ENCODE data around the gene CTAG1B.
"Not testable (repeated sequence)": the region's sequence is repeated elsewhere in the genome, so short reads cannot be mapped to it uniquely, and the experiment has no call there.

Gene CTAG1B

GRCh38 chrX:154619182-154619581 is at the start of gene CTAG1B:
CTAG1B (minus strand) TSS chrX:154619282; CDS start chrX:154619218, 64 bp downstream.
- not testable (repeated sequence) for H3K4me3 ChIP-seq (ENCODE audit: low read depth, low read length)

GRCh38 chrX:154661899-154662298 is 42.8 kb upstream of the CTAG1B start:
- H3K4me3 ChIP-seq (ENCODE audit: low read depth, low read length), result no peak overlapping the region

GRCh38 chrX:154661170-154661569 is 42.1 kb upstream of the CTAG1B start:
- H3K4me3 ChIP-seq (ENCODE audit: low read depth, low read length), result no peak overlapping the region

- no peak overlapping the region for H3K4me3 ChIP-seq (ENCODE audit: low read depth, low read length)
Measured at GRCh38 chrX:154660541-154660940, 41.5 kb upstream of the CTAG1B start.

GRCh38 chrX:154658957-154659356 is 39.9 kb upstream of the CTAG1B start:
- H3K4me3 ChIP-seq (ENCODE audit: low read depth, low read length), result no peak overlapping the region

- H3K4me3 ChIP-seq (ENCODE audit: low read depth, low read length), result no peak overlapping the region
Measured at GRCh38 chrX:154658187-154658586, 39.1 kb upstream of the CTAG1B start.

- no peak overlapping the region for H3K4me3 ChIP-seq (ENCODE audit: low read depth, low read length)
Measured at GRCh38 chrX:154657226-154657805, 38.2 kb upstream of the CTAG1B start.

GRCh38 chrX:154655786-154656185 is 36.7 kb upstream of the CTAG1B start:
- no peak overlapping the region for H3K4me3 ChIP-seq (ENCODE audit: low read depth, low read length)

GRCh38 chrX:154655346-154655745 is 36.3 kb upstream of the CTAG1B start:
- H3K4me3 ChIP-seq (ENCODE audit: low read depth, low read length), result no peak overlapping the region

- no peak overlapping the region for H3K4me3 ChIP-seq (ENCODE audit: low read depth, low read length)
Measured at GRCh38 chrX:154654925-154655324, 35.8 kb upstream of the CTAG1B start.

- H3K4me3 ChIP-seq (ENCODE audit: low read depth, low read length), result no peak overlapping the region
Measured at GRCh38 chrX:154654372-154654771, 35.3 kb upstream of the CTAG1B start.

- not testable (repeated sequence) for H3K4me3 ChIP-seq (ENCODE audit: low read depth, low read length)
Measured at GRCh38 chrX:154653413-154653812, 34.3 kb upstream of the CTAG1B start, which contains the start of gene CTAG2. CTAG2 (minus strand) TSS chrX:154653579; CDS start chrX:154653515, 64 bp downstream.

GRCh38 chrX:154653048-154653401 is 33.9 kb upstream of the CTAG1B start:
- no peak overlapping the region for H3K4me3 ChIP-seq (ENCODE audit: low read depth, low read length)

- H3K4me3 ChIP-seq (ENCODE audit: low read depth, low read length), result no peak overlapping the region
Measured at GRCh38 chrX:154652311-154653047, 33.4 kb upstream of the CTAG1B start.

- H3K4me3 ChIP-seq (ENCODE audit: low read depth, low read length), result no peak overlapping the region
Measured at GRCh38 chrX:154650221-154650510, 31.1 kb upstream of the CTAG1B start.

GRCh38 chrX:154649503-154650220 is 30.6 kb upstream of the CTAG1B start:
- H3K4me3 ChIP-seq (ENCODE audit: low read depth, low read length), result no peak overlapping the region

GRCh38 chrX:154648931-154649330 is 29.8 kb upstream of the CTAG1B start:
- H3K4me3 ChIP-seq (ENCODE audit: low read depth, low read length), result no peak overlapping the region

GRCh38 chrX:154645745-154646378 is 26.8 kb upstream of the CTAG1B start:
- H3K4me3 ChIP-seq (ENCODE audit: low read depth, low read length), result not testable (repeated sequence)

- H3K4me3 ChIP-seq (ENCODE audit: low read depth, low read length), result not testable (repeated sequence)
Measured at GRCh38 chrX:154643708-154644107, 24.6 kb upstream of the CTAG1B start.

- H3K4me3 ChIP-seq (ENCODE audit: low read depth, low read length), result not testable (repeated sequence)
Measured at GRCh38 chrX:154641740-154642139, 22.7 kb upstream of the CTAG1B start.

GRCh38 chrX:154633661-154634060 is 14.6 kb upstream of the CTAG1B start:
- not testable (repeated sequence) for H3K4me3 ChIP-seq (ENCODE audit: low read depth, low read length)

- H3K4me3 ChIP-seq (ENCODE audit: low read depth, low read length), result not testable (repeated sequence)
Measured at GRCh38 chrX:154630949-154631348, 11.9 kb upstream of the CTAG1B start.
